Stimulated activated CD8-positive, alpha-beta memory T cell treated with anti-CD3 and anti-CD28 coated beads, Interleukin-4, amount 100 ng/mL, for 1 hour (primary cell): Measurements from ENCODE around the gene CAPN2.
"Not testable (repeated sequence)": the region's sequence is repeated elsewhere in the genome, so short reads cannot be mapped to it uniquely, and the experiment has no call there.

ENCODE experiments used
- DNase-seq, 2 donors: peaks; one replicate each; pipeline ENCODE4 v3.0.0-alpha.2; 2020; ENCODE audit warnings: low read depth in 2 of 2, low spot score in 1 of 2

Gene CAPN2

DNA sequence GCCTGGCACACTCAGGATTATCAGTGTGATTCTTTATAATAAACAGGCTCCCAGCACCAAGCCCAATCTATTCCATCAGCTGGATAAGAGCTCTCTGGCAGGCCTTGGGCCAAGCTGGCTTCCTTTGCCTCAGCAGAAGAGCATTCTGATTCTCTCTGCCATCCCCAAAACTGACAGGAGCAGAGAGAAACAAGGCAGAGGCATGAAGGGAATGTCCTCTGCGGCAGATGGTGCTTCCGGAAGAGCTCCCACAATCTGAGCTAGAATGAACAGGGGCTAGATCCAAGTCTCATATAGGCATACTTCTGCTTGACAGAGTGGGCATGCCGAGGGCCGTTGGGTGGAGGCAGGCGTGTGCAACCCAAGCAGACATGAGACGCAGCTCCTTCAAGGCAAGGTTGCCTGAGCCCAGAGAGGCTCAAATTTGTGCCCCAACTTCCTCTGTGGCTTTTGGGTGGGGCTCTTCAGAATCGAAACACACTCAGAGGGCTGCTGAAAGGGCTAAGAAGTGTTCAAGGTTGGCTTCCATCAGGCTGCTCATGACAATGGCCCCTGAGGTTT, 4.0 kb downstream of the CAPN2 start:
- DNase-seq = peak in 1 of 2 donors; percentile 34

DNA sequence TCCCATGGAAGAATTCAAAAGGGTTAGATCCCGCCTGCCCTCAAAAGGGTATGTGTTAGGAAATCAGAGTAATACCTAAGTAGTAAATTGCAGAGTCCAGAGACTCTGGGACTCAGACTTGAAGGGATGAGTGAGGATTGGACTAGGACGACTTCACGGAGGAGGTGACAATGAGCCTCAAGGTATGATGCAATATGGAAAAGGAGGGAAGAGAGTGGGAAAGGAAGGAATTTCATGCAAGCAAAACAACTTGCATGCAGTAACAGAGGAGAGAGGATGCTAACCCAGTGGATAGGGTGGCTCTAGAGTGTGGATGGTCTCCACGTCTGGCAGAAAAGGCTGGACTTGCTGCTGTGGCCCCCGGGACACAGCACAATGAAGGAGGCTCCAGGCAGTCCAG, 4.8 kb downstream of the CAPN2 start:
- DNase-seq = no peak

DNA sequence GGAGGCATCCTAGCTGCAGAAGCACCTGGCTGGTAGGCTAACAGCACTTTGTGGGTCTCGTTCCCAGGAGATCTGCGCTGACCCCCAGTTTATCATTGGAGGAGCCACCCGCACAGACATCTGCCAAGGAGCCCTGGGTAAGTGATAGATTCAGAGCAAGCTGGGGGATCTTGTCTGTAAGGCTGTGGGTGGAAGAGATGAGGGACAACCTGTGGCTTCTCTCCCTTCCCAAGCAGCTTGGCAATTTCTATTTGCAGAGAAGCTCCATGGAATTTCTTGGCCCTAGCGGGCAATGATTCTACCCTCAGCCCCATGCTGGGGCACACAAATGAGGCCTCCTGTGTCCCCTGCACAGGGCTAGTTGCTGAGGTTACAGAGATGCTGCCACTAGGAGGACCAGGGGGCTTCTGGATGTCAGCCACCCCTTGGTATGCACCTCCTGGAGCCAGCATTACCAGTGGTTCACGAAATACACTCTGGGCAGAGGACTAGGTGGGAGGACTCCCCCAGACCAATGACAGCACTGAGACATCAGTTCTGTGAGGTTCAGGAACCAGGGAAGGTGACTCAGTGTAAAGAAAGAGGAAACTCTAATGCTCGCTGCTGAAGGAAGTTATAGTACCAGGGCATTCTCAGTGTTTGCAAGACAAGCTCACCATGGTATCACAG, 5.5 kb downstream of the CAPN2 start:
- DNase-seq = no peak

DNA sequence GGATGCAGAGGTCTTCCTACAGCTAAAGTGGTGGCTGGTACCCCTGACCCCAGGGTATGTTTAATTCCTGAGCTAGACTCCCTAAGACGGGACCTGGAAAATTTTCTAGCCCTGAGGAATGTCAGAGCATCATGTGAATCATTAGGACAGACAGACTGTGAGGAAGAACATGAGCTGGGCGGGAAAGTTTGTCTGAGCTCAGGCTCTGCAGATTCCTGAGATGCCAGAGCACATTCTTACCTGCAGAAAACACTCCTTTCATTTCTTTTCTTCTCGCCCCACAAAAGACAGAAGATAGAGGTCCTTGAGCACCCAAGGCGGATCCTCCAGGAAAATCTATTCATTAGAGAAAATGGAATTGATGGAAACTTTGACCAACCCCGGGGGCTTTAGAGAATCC, 6.5 kb downstream of the CAPN2 start:
- no peak for DNase-seq

DNA sequence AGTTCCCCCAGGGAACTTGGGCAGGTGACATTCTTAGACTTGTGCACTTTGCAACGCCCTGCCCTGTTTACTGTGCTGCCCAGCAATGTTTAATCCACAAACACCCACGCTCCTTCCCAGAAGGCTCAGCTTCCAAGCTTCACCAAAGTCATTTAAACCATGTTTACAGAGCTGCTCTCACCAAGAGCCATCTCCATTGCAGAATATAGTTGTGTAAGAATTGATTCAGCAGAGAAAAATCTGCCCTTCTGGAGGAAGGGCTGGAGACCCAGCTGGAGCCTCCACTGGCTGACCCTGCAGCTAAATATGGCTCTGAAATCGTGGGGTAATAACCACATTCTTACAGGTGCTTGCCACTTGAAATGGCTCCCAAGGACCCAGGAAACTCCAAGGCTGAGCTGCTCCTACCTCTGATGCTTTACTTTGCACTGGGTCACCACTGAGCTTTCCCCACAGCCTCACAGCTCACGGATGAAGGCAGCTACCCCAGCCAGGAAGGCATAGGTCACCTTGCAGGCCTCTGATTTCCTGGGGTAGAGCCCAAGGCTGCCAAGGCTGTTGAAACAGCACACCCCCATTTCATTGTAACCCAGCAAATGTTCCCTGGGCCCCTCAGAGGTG, 8.7 kb downstream of the CAPN2 start:
- no peak for DNase-seq

DNA sequence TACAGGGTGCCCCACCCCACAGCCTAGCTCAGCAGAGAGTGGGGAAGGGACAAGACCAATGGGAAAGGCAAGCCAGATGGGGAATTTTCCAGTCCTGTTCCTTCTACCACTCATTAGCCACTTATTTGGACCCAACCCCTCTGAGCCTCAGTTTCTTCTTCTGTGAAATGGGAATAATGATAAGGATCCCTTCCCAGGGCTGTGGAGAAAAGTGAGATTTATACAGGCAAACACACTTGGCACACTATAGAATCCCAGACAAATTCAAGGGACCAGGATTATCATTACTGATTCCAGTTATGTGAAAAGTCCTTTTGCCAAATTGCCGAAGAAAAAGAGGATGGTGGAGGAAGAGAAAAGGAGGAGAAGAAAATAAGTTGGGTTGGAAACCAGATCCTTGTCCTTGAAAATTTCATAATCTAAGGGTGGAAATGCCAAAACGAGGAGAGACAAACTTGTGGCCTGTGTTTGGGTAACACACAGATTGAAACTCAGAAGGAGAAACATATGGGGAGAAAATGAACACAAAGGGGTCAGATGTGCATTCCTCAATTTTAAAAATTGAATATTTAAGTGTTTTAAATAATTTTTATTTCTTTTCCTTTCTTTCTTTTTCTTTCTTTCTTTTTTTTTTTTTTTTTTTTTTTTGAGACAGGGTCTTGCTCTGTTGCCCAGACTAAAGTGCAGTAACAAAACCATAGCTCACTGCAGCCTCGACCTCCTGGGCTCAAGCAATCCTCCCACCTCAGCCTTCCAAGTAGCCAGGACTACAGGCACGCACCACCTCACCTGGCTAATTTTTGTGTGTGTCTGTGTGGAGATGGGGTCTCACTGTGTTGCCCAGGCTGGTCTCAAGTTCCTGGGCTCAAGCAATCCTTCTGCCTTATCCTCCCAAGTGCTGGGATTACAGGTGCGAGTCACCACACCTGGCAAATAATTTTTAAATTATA, 9.6 kb downstream of the CAPN2 start:
- no peak for DNase-seq

DNA sequence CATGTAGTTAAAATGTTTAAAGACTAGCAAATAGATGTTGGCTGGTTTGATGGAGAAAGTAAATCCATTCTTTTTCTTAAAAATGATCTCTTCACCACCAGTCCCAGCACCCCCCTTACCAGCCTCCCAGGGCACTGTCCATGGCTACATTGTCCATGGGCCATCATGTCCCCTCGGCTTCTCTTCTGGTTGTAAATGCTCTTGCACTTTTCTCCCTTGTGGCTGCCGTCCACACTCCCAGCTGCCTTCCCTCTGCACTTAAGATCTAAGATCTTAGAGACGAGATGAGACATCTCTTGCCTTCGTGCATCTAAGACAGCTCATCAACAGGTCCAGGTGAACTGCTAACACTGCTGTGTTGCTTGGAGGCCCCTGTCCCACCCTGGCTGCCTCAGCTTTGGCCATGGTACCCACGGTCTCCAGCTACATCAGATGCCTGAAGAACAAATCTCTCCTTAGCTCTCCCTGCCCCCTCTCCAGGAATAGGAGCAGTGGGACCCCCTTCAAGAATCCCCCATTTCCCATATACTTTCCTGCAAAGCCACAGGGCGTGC, 11.1 kb downstream of the CAPN2 start:
- no peak for DNase-seq

DNA sequence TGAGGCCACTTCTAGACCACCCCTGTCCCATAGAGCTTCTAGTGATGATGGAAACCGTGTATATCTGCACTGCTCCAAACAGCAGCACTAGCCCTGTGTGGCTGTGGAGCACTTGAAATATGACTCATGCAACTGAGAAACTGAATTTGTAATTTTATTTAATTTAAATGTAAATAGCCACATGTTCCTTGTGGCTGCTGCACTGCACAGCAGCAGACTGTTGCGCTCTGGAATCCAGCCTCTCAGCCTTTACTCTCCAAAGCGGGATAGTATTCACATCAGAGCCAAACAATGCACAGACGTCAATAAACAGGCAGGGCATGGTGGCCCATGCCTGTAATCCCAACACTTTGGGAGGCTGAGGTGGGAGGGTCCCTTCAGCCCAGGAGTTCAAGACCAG, 12.0 kb downstream of the CAPN2 start:
- DNase-seq = no peak

DNA sequence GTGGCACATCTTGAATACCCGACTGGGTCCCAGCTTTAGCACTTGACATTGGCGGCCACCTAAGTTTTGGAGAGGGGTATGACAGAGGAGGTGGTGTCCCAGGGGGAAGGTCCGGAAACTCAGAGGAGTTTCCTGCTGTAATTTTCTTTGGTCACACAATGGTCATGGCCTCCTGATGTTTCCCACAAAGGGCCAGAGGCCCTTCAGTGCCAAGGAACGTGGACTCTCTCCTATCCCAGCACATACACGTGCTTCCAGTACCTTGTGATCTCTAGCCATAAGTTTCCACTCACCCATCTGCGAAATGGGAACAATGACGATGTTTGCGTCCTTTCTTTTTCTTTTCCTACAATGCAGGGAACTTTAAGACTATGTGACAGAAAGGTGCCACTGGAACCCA, 13.2 kb downstream of the CAPN2 start:
- no peak for DNase-seq

DNA sequence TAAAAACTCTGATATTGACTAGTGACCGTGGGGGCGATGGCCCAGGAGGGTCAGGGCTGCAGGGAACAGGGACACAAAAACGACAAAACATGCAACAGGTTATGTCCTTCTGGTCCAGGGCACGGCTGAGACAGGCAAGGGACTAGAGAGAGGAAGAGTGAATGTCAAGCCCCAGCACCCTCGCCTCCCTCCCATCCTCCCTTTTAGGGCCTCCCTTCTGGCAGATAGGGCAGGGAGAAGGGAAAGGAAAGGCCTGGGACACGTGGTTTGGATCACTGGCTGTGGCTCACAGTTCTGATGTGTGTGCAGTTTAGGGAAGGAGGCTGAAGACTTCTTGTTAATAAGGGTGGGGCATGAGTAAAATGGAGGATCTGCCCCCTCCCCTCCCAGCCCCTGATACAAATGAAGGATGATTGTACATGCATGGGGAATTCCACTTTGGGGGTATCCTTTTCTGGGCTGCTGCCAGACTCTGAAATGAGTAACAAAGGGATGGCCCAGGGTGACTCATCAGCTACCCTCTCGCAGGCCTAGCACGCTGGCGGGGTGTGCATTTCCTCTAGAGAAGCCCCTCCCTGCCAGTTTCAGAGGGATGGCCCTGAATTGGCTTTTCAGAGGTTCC, 14.2 kb downstream of the CAPN2 start:
- peak; percentile 73 to 81 for DNase-seq

DNA sequence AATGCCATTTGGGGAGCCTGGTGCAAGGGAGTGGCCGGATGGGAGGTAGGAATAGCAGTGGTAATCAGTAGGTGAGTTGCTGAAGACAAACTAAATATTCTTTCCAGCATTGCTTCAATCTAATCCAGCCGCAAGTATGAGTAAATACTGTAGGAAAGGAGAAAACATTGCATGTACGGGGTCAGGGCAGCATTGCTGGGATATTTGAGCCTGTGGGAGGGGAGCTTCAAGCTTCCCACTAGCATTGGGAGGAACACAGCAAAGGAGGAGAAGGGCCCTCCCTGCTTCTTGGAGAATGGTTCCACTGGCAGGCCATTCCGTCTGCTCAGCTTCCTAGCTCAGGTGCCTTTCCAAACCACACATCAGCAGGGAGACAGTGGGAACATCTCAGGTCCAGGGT, 15.2 kb downstream of the CAPN2 start:
- no peak for DNase-seq

DNA sequence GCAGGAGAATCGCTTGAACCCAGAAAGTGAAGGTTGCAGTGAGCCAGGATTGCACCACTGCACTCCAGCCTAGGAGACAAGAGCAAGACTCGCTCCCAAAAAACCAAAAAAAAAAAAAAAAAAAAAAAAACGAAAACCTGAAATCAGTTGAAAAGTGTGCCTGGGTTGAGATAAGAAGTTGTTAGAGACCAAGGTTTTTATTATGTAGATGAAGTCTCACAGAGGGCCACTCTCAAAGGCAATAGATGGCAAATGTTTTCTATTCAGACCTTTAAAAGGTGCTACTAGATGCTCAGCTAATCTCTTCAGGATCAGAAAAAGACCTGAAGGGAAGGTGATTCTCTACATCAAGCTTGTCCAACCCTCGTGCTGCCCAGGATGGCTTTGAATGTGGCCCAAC, 17.6 kb downstream of the CAPN2 start:
- DNase-seq = no peak

DNA sequence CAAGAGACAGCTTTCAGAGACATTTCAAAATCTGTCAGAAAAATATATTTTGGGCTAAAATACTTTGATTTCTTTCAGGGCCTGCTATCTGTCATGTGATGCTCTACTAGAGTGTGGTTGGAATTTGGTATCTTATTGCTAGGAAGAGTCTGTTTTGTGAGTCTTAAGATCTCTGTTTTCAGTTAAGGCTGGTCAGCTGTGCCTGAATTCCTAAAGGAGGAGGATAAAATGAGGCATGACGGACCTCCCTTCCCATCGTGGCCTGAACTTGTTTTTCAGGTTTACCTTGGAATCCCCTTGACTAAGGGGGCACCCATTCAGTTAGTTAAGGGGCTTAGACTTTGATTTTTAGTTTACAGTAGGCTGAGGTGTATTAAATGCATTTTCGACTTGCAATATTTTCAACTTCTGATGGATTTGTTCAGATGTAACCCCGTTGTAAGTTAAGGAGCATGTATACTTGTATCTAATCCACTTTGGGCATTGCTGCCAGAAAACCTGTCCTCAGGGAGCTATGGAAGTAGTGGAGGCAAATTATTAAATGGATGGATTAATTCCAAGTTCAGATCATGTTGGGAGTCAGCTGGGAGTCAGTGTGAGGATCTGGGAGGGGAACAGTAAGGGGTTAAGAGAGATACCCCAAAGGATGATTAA, 18.3 kb downstream of the CAPN2 start:
- no peak for DNase-seq

DNA sequence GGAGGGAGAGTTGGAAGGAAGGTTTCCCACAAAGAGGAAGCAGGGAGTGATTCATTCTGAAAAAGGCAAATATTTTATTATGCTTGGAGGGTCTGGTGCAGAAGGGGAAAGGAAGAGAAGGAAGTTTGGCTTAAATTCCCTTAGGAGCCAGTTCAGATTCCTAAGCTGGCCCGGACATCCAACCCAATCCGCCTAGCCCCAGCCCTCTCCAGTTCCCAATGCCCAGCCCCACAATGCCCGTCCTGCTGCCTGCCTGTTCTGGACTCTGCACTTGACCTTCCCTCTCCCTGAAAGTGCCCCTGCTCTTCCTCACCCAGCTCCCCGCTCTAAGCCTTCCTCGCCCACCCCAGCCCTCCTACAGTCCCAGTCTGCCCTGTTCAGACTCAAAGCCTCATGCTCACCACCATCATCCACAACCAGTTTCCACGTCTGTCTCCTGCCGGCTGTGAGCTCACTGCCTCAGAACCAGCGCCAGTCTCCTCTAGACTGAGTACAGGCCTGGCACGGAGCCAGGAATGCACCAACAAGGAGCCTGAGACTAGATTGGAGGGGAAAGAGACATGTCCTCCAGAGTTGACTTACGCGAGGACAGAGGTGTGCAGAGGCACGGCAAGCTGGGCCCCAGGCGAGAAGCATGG, 18.9 kb downstream of the CAPN2 start:
- DNase-seq = no peak

DNA sequence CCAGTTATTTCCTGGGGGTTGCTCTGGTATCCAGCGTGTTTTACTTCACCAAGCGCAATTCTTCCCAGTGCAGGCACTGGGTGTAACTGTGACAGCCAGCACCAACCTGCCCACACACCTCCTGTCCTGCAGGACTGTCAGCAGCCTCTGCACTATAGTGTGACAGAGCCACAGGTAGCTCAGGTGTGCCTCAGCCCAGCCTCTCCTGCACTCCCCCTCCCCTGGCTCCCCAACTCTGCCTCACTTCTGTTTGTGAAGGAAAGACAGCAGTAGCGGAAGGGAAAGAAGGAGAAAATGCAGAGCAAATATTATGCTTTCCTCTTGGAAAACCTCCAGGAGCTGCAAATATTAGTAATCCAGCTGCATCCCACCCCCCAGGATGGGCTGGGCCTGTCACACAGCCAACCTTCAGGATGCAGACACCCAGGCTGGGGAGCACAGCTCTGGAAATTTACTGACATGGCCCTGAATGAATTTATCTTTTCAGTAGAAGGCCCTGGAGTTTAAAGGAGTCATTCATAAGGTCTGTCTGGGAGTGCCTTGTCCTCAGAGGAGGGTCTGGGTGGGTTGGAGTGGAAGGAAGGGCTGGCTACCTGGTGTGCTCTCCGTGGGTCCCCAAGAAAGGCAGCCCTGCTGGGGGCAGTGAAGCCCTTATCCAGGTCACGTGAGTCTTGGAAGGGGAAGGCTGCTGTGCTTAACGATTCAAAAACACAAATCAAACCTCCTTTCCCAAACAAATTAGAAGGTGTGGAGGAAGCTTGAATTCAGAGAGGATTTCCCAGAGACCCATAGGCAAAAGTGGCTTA, 20.9 kb downstream of the CAPN2 start:
- no peak for DNase-seq

DNA sequence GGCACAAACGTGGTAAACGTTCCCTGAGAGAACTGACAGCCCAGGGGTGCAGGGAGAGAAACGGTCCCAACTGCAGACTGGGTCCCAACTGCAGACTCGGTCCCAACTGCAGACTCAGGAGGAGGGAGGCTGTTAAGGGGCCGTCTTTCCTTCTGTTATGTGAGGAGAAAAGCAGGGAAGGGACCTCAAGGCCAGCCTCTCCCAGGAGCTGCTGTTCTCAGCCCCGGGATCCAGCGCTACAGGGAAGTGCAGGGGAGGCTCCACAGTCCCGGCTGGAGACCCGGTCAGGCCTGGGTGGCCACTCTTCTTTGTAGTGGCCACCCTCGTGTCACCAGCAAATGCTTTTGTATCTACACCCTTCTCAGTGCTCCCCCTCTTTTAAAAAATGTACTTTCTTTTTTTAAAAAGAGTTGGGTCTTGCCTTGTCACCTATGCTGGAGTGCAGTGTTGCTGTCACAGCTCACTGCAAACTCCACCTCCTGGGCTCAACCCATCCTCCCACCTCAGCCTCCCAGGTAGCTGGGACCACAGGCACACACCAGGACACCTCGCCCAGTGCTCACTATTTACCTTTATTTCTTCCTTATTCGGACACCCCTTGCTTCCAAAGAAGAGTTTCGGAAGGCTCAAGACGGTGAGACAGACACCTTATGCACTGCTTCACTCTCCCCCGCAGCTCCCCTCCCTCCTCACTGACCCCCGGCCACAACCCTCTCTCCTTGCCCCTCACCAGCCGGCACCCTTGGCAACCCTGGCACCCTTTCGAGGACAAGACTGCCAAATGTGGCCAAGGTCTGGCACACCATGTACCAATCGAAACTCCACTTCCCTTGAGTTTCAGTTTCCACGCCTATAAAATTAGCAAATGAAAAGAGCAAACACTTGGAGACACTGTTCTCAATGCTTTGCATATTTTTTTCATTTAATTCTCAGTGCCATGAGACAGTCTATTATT, 21.8 kb downstream of the CAPN2 start:
- no peak for DNase-seq

DNA sequence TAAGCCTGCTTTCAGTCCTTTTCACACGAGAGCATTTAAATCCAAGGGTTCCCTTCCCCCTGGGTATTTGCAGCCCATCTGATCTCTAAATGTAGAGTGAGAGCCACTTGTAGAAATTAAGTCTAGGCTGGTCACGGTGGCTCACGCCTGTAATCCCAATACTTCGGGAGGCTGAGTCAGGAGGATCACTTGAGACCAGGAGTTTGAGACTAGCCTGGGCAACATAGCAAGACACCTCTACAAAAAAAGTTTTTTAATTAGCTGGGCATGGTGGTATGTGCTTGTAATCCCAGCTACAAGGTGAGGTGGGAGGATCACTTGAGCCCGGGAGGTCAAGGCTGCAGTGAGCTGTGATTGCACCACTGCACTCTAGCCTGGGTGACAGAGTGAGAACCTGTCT, 24.3 kb downstream of the CAPN2 start:
- not testable (repeated sequence) for DNase-seq

DNA sequence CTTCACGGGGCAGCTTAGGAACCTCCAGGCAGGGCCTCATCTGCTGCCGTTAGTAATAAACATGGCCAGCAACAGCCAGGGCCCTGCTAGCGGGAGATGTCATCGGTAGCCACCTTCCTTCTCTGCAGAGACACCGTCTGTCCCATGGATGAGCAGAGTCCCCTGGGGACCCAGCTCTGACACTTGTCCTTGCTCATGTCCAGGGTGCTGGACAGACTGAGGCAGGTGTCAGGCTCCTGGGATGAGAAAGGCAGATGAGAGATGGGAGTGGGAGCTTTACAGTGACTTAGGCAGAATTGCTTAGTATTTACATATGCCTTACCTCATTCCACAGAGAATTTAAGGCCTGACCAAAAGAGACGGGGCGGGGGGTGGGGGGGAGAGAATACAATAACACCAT, 25.0 kb downstream of the CAPN2 start:
- DNase-seq = no peak
